Subcutaneous adipose tissue (tissue), 4 donors: Measurements from ENCODE around the gene SLC7A14. TPM values are rescaled to one million over a fixed set of nuclear protein-coding genes. Genes with fewer than 3 reads are reported as not detected.

ENCODE experiments used
- CTCF ChIP-seq: fragments of 450-650 bp; IDR thresholded peaks from one replicate; pipeline ENCODE4 v1.5.1; 2016; ENCODE audit warnings: low read depth, mild to moderate bottlenecking, control low read depth, antibody characterized with exemption, moderate library complexity
- total RNA-seq, 4 donors: library from RNA; depleted of rRNA; stranded (reverse); fragments of >200 nt; gene quantifications; one replicate each; pipeline ENCODE4 v1.1.0, GENCODE V29; 2016

The SLC7A14 gene
- not detected for total RNA-seq

GRCh38 chr3:170585937-170586310 lies at the start of gene SLC7A14:
TSS of gene SLC7A14 (minus strand) at chr3:170586075. CDS start at chr3:170526936, 59,139 bp downstream.
- no peak for TF ChIP-seq CTCF

GRCh38 chr3:170635385-170635735 lies 49.5 kb upstream of the SLC7A14 start:
- TF ChIP-seq CTCF = no peak

- no peak for TF ChIP-seq CTCF
Observed at GRCh38 chr3:170634663-170635384, 48.9 kb upstream of the SLC7A14 start.

- no peak for TF ChIP-seq CTCF
Observed at GRCh38 chr3:170633573-170633972, 47.7 kb upstream of the SLC7A14 start.

- TF ChIP-seq CTCF = no peak
Observed at GRCh38 chr3:170632780-170633179, 46.9 kb upstream of the SLC7A14 start.

GRCh38 chr3:170631755-170632488 lies 46.0 kb upstream of the SLC7A14 start:
- no peak for TF ChIP-seq CTCF

GRCh38 chr3:170623524-170623923 lies 37.6 kb upstream of the SLC7A14 start:
- TF ChIP-seq CTCF = no peak
